ENCODE measurements around the gene PCSK1N.

GRCh38 chrX:48834383-48834709 is 1.1 kb downstream of the PCSK1N start:
- TF ChIP-seq CTCF (IDR thresholded peaks at IDR 0.05): no peak
- TF ChIP-seq POLR2A (IDR thresholded peaks at IDR 0.05): no peak

Measured in esophagus squamous epithelium (tissue), 4 donors.